GM18507 (cell line): ENCODE data around the gene TMEM120A.

Experiments
- DNase-seq: peaks from one replicate; pipeline ENCODE4 v3.0.0; 2011; ENCODE audit warnings: low read depth; ENCODE audit not compliant: insufficient read length; ENCODE audit errors: extremely low spot score
- FAIRE-seq: peaks from 2 replicates; lab custom pipeline; 2011; peaks lifted over from hg19 to GRCh38; lab: Jason Lieb, UNC

Gene TMEM120A

DNA sequence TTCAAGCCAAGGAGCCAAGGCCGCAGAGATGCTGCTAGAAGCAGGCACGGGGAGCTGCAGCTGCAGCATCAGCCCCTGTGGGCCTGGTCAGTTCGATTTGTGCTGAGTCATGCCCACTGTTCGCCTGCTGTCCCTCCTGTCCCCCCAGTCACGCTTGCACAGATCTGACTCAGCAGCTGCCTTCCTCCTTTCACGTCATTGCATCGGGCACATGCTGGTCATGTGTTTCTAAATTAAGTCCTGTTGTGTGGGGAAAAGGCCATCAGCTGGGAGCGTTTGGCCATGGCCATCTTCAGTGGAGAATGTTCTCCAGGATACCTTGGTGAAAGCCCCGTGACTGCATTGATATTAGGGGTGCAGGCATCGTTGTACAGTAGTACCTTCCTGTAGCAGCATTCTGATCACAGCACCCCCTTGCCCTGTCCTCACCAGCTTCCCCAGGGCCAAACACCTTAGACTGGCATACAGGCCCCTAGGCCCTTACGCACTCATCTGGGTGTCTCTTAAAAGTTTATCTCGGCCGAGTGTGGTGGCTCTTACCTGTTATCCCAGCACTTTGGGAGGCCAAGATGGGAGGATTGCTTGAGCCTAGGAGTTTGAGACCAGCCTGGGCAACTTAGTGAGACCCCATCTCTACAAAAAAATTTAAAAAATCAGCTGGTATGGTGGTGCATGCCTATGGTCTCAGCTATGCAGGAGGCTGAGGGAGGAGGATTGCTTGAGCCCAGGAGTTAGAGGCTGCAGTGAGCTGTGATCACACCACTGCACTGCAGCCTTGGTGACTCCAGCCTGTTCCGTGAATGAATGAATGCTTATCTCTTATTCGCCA, 56.2 kb downstream of the TMEM120A start:
- no peak for DNase-seq
- no peak for FAIRE-seq
